Stromal cell of bone marrow (primary cell): ENCODE measurements around the gene KCNK3.

Source experiments
- DNase-seq: peaks from one replicate; pipeline ENCODE4 v3.0.0-alpha.2; 2012; ENCODE audit warnings: low read depth

KCNK3 gene

GRCh38 chr2:26666671-26667070 is 25.9 kb upstream of the KCNK3 start:
- DNase-seq = no peak

DNA sequence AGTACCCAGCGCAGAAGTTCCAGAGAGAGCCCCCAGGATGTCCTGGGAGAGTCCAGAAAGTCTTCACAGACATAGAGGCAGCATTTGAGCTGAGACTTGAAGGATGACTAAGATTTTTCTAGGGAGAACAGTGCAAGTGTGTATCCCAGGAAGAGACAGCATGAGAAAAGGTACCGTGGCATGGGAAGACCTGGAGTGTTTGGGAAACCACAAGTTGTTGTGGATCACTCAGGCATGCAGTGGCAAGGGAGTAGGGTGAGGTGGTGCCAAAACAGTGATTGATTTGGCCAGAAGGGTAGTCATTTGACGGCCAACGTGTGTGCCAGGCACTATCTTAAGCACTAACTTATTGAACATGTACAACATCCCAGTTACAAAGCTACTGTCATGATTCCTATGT is 24.5 kb upstream of the KCNK3 start:
- no peak for DNase-seq

- no peak for DNase-seq
Observed at GRCh38 chr2:26668856-26669750, 23.4 kb upstream of the KCNK3 start.

DNA sequence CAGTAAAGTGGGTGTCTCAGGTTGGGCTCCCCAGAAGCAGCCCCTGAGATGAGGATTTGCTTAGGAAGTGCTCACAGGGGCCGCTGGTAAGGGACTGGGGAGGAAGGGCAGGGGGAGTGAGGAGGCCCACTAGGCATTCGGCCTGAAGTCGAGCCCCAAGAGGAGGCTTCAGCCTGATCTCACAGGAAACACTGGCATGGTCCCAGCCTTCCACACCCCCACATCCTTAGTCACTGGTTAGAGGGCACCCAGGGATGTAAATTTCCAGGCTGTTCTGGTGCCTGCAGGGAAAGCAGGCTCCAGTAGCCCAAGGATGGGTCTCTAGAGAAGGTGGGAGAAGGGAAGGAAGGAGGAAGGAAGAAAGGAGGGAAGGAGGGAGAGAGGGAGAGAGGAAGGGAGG is 22.4 kb upstream of the KCNK3 start:
- DNase-seq = peak; percentile 51

DNA sequence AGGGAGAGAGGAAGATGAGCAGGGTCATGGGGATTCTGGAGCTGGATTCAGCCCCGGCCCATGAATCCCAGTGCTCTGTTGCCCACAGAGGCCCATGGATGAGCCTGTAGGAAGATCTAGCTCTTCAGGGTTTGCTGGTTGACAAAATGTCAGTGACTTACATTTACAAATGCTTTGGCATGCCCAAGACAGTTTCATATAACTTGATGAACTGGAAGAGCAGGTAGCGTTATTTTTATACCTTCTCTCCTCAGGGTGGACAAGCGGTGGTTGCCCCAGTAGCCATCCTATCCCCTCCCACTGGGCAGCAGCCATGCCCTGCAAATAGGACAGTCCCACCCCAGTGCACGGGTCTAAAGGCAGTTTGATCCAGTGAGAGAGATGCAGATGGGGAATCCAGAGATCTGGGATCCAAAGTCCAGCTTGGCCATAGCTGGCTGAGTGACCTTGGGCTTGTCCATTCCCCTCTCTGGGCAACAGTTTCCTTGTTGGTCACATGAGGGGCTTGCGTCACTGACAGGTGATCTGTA is 21.5 kb upstream of the KCNK3 start:
- no peak for DNase-seq

GRCh38 chr2:26671691-26672090 is 20.8 kb upstream of the KCNK3 start:
- DNase-seq = no peak

DNA sequence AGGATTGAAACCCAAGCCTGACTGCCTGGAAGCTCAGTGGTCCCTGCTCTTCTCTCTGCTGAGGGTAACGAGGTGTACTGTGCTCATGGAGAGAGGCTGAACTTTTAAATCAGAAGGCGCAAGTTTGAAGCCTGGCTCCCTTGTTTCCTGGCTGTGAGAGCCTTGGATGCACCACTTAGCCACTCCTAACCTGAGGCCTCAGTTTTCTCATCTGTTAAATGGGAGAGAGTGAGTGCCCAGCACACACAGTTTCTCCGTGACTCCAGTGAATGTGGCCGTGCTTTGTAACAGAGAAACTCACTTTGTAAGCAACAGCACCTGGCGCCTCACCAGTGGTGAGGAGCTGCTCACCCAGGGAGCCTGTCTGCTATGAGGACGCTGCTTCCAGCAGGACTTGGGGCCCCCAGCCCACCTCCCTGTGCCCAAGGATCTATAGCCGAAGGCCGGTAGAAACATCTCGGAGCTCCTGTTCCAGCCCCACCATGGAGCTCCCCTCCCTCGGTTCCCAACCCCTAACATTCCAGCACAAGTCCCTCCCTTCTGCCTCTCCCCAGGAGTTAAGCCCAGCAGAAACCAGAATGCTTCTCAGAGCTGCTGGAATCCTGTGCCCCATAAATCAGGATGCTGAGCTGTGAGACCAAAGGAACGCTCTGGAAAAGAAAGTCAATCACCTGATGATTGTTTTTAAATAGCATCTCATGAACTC is 20.3 kb upstream of the KCNK3 start:
- no peak for DNase-seq

- no peak for DNase-seq
Observed at GRCh38 chr2:26672818-26673393, 19.6 kb upstream of the KCNK3 start.

DNA sequence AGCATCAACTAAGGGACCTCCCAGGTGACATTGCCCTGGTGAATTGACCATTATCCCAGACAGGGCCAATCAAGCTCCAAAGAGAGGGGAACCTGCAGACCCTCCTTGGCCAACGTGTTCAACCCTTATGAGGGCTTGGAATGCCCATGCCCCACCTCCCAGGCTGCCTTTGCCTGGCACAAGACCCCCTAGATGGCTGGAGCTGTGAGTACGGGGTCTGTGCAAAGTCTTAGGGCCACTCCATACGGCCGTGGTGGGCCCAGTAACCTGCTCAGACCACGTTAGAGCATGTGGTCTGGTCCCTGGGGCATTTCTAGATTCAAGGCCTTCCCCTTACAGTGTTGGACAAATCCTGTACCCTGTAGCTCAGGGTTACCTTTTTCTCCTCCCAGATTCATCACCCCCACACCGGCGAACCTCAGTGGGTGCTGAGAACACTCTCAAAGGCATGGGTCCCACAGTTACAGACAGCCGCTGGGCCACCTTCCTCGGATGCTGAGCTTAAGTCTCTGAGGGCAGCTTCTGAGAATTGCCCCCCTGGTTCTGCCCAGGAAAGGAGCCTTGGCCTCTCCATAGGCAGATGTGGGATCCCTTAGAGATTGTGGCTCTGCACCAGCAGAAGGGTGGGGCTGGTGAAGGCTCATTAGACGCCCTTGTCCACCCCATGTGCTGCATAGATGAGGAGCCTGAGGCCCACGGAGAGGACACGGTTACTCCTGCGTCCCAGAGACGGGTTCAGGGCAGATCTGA is 18.3 kb upstream of the KCNK3 start:
- no peak for DNase-seq

- no peak for DNase-seq
Observed at GRCh38 chr2:26674771-26675170, 17.8 kb upstream of the KCNK3 start.

- no peak for DNase-seq
Observed at GRCh38 chr2:26675651-26676255, 16.8 kb upstream of the KCNK3 start.

DNA sequence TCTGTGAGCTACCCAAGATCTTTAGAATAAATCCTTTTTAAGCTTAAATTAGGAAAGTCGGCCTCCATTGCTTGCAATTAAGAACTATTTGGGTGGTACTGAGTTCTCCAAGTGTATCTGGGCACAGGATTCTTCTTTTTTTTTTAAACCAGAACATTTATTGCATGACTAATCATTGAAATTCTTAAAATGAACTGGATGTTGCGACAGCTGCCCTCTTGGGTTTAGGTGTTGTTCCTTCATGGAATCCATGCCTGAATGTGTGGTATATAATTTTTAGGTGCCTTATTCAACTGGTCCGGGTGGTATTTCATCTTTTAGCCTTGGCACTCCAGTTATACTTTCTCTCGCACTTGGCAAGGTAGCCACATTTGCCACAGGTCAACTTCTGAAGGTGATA is 14.5 kb upstream of the KCNK3 start:
- DNase-seq = no peak

- DNase-seq = no peak
Observed at GRCh38 chr2:26679867-26680266, 12.7 kb upstream of the KCNK3 start.

DNA sequence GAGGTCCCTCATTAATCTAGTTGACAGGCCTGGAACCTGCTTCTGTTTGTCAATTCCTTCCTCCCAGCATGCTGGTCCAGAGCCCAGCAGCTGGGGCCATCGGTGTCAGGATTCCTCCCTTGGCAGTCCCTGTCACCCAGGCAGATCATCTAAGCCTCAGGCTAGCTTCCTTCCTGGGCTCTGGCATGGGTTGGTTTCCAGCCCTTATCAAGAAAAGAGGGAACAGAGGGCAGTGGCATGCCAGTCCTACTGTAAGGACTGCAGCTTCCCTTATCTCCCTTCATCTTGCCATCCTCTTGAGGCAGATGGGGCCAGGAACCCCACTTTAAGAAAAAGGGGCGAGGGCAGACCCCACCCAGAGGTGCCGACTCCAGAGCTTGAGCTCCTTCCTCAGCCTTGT is 10.9 kb upstream of the KCNK3 start:
- no peak for DNase-seq

- DNase-seq = no peak
Observed at GRCh38 chr2:26682155-26682554, 10.4 kb upstream of the KCNK3 start.

DNA sequence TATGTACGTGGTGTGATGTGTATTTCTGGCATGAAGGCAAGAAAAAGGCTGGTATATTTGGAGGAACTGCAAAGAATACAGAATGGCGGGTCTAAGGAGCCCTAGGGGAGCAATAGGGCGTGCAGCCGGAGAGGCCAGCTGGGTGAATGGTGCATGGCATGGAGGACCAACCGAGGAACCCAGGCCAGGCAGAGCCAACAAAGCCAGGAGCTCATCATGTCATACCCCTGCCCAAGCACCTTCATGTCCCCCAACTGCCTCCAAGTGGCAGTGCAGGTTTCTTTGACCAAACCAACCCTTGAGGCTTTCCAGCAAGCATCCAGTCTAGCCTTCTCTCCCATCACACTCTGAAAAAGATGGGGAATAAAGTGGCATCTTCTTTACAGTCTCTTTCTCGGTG is 8.9 kb upstream of the KCNK3 start:
- no peak for DNase-seq

DNA sequence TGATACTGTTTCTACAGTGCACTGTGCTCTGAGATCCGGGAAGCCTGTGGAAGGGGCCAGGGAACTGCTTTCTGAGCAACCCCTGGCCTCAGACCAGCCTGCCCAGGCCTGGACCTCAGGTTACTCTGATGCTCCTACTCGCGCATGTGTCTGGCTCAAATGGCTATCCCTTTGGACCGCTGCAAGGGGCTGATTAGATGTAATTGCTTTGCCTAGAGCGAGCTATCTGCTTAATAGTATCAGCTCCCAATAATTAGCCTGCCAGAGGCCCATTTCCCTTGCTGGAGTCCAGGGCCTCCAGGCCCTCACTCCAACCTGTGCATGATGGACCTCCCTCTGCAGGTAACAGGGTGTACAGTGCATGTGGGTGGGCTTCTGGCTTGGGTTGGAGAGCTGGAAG is 7.2 kb upstream of the KCNK3 start:
- DNase-seq = no peak

DNA sequence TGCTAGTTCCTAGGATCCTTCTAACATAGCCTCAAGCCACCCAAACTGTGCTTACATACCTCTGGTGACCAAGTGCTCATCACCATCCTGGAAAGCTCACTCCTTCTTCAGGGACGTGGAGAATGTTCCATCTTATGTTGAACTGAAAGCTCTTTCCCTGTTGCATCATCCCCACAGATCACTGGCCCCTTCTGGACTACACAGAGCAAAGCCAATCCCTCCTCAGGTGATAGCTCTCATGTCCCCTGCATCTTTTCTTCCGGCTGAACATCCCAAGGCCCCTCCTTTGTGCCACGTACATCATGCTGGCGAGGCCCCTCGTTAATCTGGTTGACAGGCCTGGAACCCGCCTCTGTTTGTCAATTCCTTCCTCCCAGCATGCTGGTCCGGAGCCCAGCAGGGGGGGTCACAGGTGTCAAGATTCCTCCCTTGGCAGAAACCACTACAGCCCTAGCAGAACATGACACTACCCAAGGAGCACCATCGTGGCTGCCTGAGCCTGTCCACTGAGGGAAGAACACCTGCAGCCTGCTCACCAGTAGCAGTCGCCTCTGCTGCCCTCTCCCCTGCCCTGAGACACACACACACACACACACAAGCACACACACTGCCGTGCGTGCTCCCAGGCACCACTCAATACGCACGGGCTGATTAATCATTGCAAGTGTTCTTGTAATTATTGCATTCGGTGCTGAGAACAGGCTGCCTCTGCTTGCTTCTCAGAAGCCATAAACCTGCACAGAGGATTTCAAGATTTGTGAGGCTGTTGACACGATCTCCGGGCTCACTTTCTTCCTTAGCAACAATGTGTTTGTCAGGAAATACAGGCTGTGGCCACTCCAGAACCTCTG is 6.3 kb upstream of the KCNK3 start:
- no peak for DNase-seq

- DNase-seq = no peak
Observed at GRCh38 chr2:26687328-26687727, 5.2 kb upstream of the KCNK3 start.

DNA sequence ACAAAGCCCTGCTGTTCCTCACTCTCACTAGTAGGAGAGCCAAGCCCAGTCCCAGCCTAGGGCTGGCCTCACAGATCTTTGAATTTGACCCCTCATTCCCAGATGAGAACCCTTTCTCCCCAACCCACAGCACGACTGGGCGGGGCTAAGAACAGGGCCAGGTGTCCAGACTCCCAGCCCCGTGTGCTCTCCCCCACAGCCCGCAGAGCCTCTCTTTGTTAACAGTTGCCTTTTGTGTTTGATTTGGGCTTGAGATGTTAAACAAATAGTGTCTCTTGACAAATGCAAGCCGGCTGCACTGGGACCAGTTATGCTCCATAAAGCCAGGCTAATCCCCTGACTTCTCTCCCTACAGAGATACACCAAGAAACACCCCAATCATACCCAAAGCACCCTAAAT is 4.7 kb upstream of the KCNK3 start:
- DNase-seq = no peak

DNA sequence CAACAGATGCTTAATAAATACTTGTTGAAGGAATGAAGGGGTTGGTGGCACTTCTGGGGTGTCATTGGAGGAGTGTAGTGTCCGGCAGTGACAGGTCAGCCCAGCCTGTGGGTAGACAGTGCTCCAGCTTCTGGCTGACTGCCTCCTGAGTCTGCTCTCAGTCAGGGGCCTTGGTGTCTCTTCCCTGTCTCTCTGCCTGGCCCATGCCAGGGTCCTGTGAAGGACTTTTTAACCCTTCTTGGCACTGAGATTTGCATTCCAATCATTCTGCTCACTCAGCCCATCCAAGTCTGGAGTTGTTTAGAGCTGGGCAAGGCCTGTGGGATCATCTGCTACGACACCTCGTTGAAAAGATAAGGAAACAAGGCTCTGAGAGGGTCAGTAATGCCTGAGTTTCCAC is 1.4 kb upstream of the KCNK3 start:
- DNase-seq = no peak
